GM12872 (cell line): Measurements from ENCODE around the gene NIT2.

Source experiments
- CTCF ChIP-seq: IDR thresholded peaks from 3 replicates; pipeline ENCODE4 v1.5.1; 2011; ENCODE audit warnings: low read depth, mild to moderate bottlenecking, low read length, moderate library complexity; ENCODE audit not compliant: insufficient read depth

The NIT2 gene

GRCh38 chr3:100339786-100340185 is 5.2 kb downstream of the NIT2 start:
- TF ChIP-seq CTCF, result no peak

GRCh38 chr3:100340527-100340926 is 6.0 kb downstream of the NIT2 start:
- TF ChIP-seq CTCF, result no peak

GRCh38 chr3:100348727-100349126 is 14.2 kb downstream of the NIT2 start:
- TF ChIP-seq CTCF, result no peak

- no peak for TF ChIP-seq CTCF
These were observed 18.0 kb downstream of the NIT2 start for GRCh38 chr3:100352296-100353231.

- no peak for TF ChIP-seq CTCF
These were observed 20.3 kb downstream of the NIT2 start for GRCh38 chr3:100354850-100355249.

- TF ChIP-seq CTCF, result no peak
These were observed 23.9 kb downstream of the NIT2 start for GRCh38 chr3:100358413-100358812.

GRCh38 chr3:100359035-100359434 is 24.5 kb downstream of the NIT2 start:
- TF ChIP-seq CTCF, result no peak
